CD4-positive, alpha-beta T cell treated with Interferon alpha-2 for 1 hour (primary cell): ENCODE data around the gene SPATA19.

Experiments
- DNase-seq, 2 donors: peaks; one replicate each; pipeline ENCODE4 v3.0.0-alpha.2; 2020 to 2022

SPATA19 gene

GRCh38 chr11:133835593-133836548, 9.4 kb downstream of the SPATA19 start:
- no peak for DNase-seq

GRCh38 chr11:133834682-133835592, 10.4 kb downstream of the SPATA19 start:
- peak in 1 of 2 donors; percentile 36 for DNase-seq

- DNase-seq: no peak
Measured at GRCh38 chr11:133833898-133834681, 11.2 kb downstream of the SPATA19 start.

- DNase-seq: no peak
Measured at GRCh38 chr11:133832991-133833897, 12.1 kb downstream of the SPATA19 start.

GRCh38 chr11:133832096-133832990, 13.0 kb downstream of the SPATA19 start:
- DNase-seq: no peak

GRCh38 chr11:133830931-133831907, 14.1 kb downstream of the SPATA19 start:
- no peak for DNase-seq

- DNase-seq: no peak
Measured at GRCh38 chr11:133829566-133829965, 15.7 kb downstream of the SPATA19 start.

GRCh38 chr11:133828871-133829270, 16.4 kb downstream of the SPATA19 start:
- no peak for DNase-seq

GRCh38 chr11:133827556-133827955, 17.8 kb downstream of the SPATA19 start:
- no peak for DNase-seq

GRCh38 chr11:133826866-133827265, 18.4 kb downstream of the SPATA19 start:
- DNase-seq: no peak

GRCh38 chr11:133825666-133826065, 19.6 kb downstream of the SPATA19 start:
- DNase-seq: no peak

GRCh38 chr11:133825156-133825555, 20.2 kb downstream of the SPATA19 start:
- no peak for DNase-seq

- DNase-seq: no peak
Measured at GRCh38 chr11:133824593-133824992, 20.7 kb downstream of the SPATA19 start.

GRCh38 chr11:133823614-133824013, 21.7 kb downstream of the SPATA19 start:
- DNase-seq: no peak

- DNase-seq: no peak
Measured at GRCh38 chr11:133823211-133823610, 22.1 kb downstream of the SPATA19 start.

- no peak for DNase-seq
Measured at GRCh38 chr11:133821776-133822175, 23.5 kb downstream of the SPATA19 start.

GRCh38 chr11:133819746-133820315, 25.5 kb downstream of the SPATA19 start:
- no peak for DNase-seq

GRCh38 chr11:133819114-133819513, 26.2 kb downstream of the SPATA19 start:
- no peak for DNase-seq

- DNase-seq: no peak
Measured at GRCh38 chr11:133818302-133818701, 27.0 kb downstream of the SPATA19 start.
